ENCODE results near the gene CADM4. TPM values are rescaled to one million over a fixed set of nuclear protein-coding genes. Genes with fewer than 3 reads are reported as not detected.
A peak's percentile ranks its signal among the peaks of the same experiment; 100 is the strongest.

Gene CADM4
- total and polyA plus RNA-seq, 9 of the 15 experiments (the other 6 are each of a cell fraction or from before 2014, with no cell fraction given) = 0.03 to 4.6 (median 1.3) TPM

GRCh38 chr19:43620061-43621001 lies 19.3 kb downstream of the CADM4 start (continued):
- TF ChIP-seq, protein P1, sequence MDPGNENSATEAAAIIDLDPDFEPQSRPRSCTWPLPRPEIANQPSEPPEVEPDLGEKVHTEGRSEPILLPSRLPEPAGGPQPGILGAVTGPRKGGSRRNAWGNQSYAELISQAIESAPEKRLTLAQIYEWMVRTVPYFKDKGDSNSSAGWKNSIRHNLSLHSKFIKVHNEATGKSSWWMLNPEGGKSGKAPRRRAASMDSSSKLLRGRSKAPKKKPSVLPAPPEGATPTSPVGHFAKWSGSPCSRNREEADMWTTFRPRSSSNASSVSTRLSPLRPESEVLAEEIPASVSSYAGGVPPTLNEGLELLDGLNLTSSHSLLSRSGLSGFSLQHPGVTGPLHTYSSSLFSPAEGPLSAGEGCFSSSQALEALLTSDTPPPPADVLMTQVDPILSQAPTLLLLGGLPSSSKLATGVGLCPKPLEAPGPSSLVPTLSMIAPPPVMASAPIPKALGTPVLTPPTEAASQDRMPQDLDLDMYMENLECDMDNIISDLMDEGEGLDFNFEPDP (CRISPR knock-in tag; IDR thresholded peaks at IDR 0.05) = no peak
- TF ChIP-seq PURB (CRISPR knock-in tag; IDR thresholded peaks at IDR 0.05; ENCODE audit: low read depth) (no peak), MED1 (CRISPR knock-in tag; IDR thresholded peaks at IDR 0.05; ENCODE audit: borderline replicate concordance) (no peak), TFE3 (CRISPR knock-in tag; IDR thresholded peaks at IDR 0.05) (no peak), HLTF (IDR thresholded peaks at IDR 0.05) (peak; percentile 35; the same call in 1 of the 2 replicates), DIDO1 (tag; IDR thresholded peaks at IDR 0.05; ENCODE audit: low read depth) (no peak), TEAD4 (IDR thresholded peaks at IDR 0.05; ENCODE audit: low read length) (peak; percentile 45; the same call in 1 of the 2 replicates), TEAD4 (CRISPR knock-in tag; IDR thresholded peaks at IDR 0.05; ENCODE audit: borderline replicate concordance) (no peak), MYBL2 (IDR thresholded peaks at IDR 0.05; ENCODE audit: low read depth) (no peak), MYBL2 (CRISPR knock-in tag; IDR thresholded peaks at IDR 0.05; ENCODE audit: borderline replicate concordance) (no peak), BDP1 (IDR thresholded peaks at IDR 0.05; ENCODE audit: insufficient read depth, insufficient read length) (no peak), FUS (optimal IDR thresholded peaks at IDR 0.05; ENCODE audit: low read depth, low read length) (no peak), GABPB1 (CRISPR knock-in tag; IDR thresholded peaks at IDR 0.05) (no peak), MCM2 (IDR thresholded peaks at IDR 0.05; ENCODE audit: low read depth) (no peak), MBD2 (IDR thresholded peaks at IDR 0.05; ENCODE audit: borderline replicate concordance, low read depth) (no peak), SAFB (IDR thresholded peaks at IDR 0.05; ENCODE audit: borderline replicate concordance, low read depth, low read length) (no peak), PPARD (CRISPR knock-in tag; IDR thresholded peaks at IDR 0.05) (no peak), SNIP1 (IDR thresholded peaks at IDR 0.05; ENCODE audit: low read depth) (no peak), CHAMP1 (IDR thresholded peaks at IDR 0.05) (no peak), MAZ (CRISPR knock-in tag; conservative IDR thresholded peaks at IDR 0.05 in 1 of 2, IDR thresholded peaks at IDR 0.05 in 1 of 2) (no peak), HNRNPUL1 (IDR thresholded peaks at IDR 0.05; ENCODE audit: low read length) (no peak)
- TF ChIP-seq, protein P2, sequence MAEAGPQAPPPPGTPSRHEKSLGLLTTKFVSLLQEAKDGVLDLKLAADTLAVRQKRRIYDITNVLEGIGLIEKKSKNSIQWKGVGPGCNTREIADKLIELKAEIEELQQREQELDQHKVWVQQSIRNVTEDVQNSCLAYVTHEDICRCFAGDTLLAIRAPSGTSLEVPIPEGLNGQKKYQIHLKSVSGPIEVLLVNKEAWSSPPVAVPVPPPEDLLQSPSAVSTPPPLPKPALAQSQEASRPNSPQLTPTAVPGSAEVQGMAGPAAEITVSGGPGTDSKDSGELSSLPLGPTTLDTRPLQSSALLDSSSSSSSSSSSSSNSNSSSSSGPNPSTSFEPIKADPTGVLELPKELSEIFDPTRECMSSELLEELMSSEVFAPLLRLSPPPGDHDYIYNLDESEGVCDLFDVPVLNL (CRISPR knock-in tag; IDR thresholded peaks at IDR 0.05; ENCODE audit: low read depth) = 0 out of 2 replicates have a peak, but pooled peaks have one; percentile 7
